Uterus (tissue), 4 donors: ENCODE results near the gene ZC3H7B. TPM values are rescaled to one million over a fixed set of nuclear protein-coding genes. Genes with fewer than 3 reads are reported as not detected.

Source experiments
- DNase-seq, 2 donors: peaks; one replicate each; pipeline ENCODE4 v3.0.0-alpha.2; 2019 to 2020
- H3K27ac ChIP-seq, 2 donors: fragments of 200-600 bp; sonication (generic); 1 replicate in 1 of 2; 2 replicates in 1 of 2; pipeline ENCODE4 v1.5.1; 2016 to 2018
- H3K27me3 ChIP-seq, 2 donors: fragments of 200-600 bp; sonication (generic); one replicate each; pipeline ENCODE4 v1.5.1; 2018 to 2019; ENCODE audit warnings: control low read depth in 1 of 2
- H3K36me3 ChIP-seq, 2 donors: fragments of 200-600 bp; sonication (generic); one replicate each; pipeline ENCODE4 v1.5.1; 2019; ENCODE audit warnings: control low read depth in 1 of 2
- H3K4me1 ChIP-seq, 2 donors: fragments of 200-600 bp; sonication (generic); one replicate each; pipeline ENCODE4 v1.5.1; 2018 to 2019; ENCODE audit warnings: control low read depth in 1 of 2
- H3K4me3 ChIP-seq, 2 donors: fragments of 200-600 bp; sonication (generic); 1 replicate in 1 of 2; 2 replicates in 1 of 2; pipeline ENCODE4 v1.5.1; 2018 to 2019; ENCODE audit warnings: mild to moderate bottlenecking in 1 of 2
- H3K9me3 ChIP-seq, 2 donors: fragments of 200-600 bp; sonication (generic); one replicate each; pipeline ENCODE4 v1.5.1; 2019; ENCODE audit warnings: control low read depth in 1 of 2
- POLR2A ChIP-seq, 2 donors: fragments of 450-650 bp; IDR thresholded peaks; one replicate each; pipeline ENCODE4 v1.6.1; 2016; ENCODE audit warnings: antibody characterized with exemption in 2 of 2, mild to moderate bottlenecking in 1 of 2, moderate library complexity in 1 of 2
- intact Hi-C: fragments of 100-400 bp; cut with DNase I; formaldehyde crosslinking; loops from one replicate; pipeline ENCODE4 v1.15.1; 2023; ENCODE audit warnings: low total_unique reads
- total RNA-seq, 4 donors: library from RNA; depleted of rRNA in 3 of 4; stranded (reverse); fragments of >200 nt in 3 of 4; gene quantifications; one replicate each; pipeline versions ENCODE4 v1.1.0 to v1.2.4, GENCODE V29; 2014 to 2023
- TF ChIP-seq, protein P1 (sequence below), 4 experiments: fragments of 200-600 bp in 2 of 4; fragments of 450-650 bp in 2 of 4; sonication (generic) in 2 of 4; IDR thresholded peaks; one replicate each; pipeline ENCODE4 v1.5.1; 2016 to 2019; ENCODE audit warnings: antibody characterized with exemption in 4 of 4, mild to moderate bottlenecking in 2 of 4, moderate library complexity in 1 of 4
- donor health status: DM: yes; HTN: yes; CAD: no.

Gene ZC3H7B
- total RNA-seq, 4 donors from 2014 or later: 14.1 to 74.1 (median 28.2) TPM

GRCh38 chr22:41357191-41357590, 55.9 kb downstream of the ZC3H7B start:
- Histone ChIP-seq H3K4me1 (no peaks in the 10 kb centered on the region), H3K27me3 (no peaks in the 10 kb centered on the region), H3K27ac (no peak overlapping the region), H3K4me3 (no peak overlapping the region), H3K9me3 (no peaks in the 10 kb centered on the region), H3K36me3 (no peaks in the 10 kb centered on the region)
- intact Hi-C loops: no loop called here
- no peak for TF ChIP-seq POLR2A (IDR thresholded peaks at IDR 0.05)
- TF ChIP-seq, protein P1, sequence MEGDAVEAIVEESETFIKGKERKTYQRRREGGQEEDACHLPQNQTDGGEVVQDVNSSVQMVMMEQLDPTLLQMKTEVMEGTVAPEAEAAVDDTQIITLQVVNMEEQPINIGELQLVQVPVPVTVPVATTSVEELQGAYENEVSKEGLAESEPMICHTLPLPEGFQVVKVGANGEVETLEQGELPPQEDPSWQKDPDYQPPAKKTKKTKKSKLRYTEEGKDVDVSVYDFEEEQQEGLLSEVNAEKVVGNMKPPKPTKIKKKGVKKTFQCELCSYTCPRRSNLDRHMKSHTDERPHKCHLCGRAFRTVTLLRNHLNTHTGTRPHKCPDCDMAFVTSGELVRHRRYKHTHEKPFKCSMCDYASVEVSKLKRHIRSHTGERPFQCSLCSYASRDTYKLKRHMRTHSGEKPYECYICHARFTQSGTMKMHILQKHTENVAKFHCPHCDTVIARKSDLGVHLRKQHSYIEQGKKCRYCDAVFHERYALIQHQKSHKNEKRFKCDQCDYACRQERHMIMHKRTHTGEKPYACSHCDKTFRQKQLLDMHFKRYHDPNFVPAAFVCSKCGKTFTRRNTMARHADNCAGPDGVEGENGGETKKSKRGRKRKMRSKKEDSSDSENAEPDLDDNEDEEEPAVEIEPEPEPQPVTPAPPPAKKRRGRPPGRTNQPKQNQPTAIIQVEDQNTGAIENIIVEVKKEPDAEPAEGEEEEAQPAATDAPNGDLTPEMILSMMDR (IDR thresholded peaks at IDR 0.05): no peak
- no peak for DNase-seq

DNA sequence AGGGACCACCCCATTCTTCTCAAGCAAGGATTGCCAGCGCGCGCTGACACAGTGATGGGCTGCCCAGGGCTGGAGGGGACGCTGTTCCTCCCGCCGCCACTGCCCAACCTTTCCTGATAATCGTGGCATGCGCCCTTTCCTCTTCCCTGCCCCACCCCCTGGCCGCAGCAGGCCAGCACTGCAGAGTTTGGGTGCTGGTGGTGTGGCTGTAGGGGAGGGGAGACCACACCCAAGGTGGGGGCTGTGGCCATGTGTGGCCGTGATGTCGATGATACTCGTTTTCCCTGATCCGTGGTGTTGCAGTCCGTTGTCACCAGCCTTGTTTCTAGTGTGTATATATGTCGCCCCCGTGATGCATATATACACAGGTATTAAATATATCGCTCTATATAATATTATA, 57.6 kb downstream of the ZC3H7B start:
- Histone ChIP-seq H3K4me3 (no peak overlapping the region), H3K27ac (no peak overlapping the region), H3K27me3 (no peaks in the 10 kb centered on the region), H3K36me3 (no peaks in the 10 kb centered on the region), H3K4me1 (no peaks in the 10 kb centered on the region), H3K9me3 (no peaks in the 10 kb centered on the region)
- no peak for DNase-seq
- TF ChIP-seq, protein P1 (IDR thresholded peaks at IDR 0.05): no peak
- TF ChIP-seq POLR2A (IDR thresholded peaks at IDR 0.05): no peak
- intact Hi-C loops: no loop called here

GRCh38 chr22:41359376-41359775, 58.1 kb downstream of the ZC3H7B start:
- DNase-seq: no peak
- TF ChIP-seq POLR2A (IDR thresholded peaks at IDR 0.05): no peak
- TF ChIP-seq, protein P1 (IDR thresholded peaks at IDR 0.05): no peak
- Histone ChIP-seq H3K9me3 (no peaks in the 10 kb centered on the region), H3K27ac (no peak overlapping the region), H3K4me1 (no peaks in the 10 kb centered on the region), H3K27me3 (no peaks in the 10 kb centered on the region), H3K4me3 (no peak overlapping the region), H3K36me3 (no peaks in the 10 kb centered on the region)
- intact Hi-C loops: no loop called here

DNA sequence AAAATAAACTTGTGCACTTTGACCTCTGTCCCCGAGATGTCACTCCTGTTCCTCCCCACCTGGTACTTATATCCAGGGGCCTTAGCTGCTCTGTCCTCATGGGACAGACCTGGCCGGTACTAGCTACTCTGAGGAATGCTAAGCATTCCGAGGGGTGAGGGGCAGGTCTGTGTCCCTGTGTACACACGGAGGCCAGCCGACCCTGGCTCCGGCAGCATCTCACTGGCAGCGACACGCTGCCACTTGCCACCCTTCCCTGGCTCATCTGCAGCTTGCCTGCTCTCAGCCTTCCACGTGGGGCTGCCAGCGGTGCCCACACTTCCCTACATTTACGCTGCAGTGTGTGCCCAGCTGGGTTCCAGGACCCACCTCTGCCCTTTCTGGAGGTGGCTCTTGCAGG, 58.8 kb downstream of the ZC3H7B start:
- no peak overlapping the region for H3K27ac ChIP-seq
- no peak overlapping the region for H3K4me3 ChIP-seq
- H3K36me3 ChIP-seq: no peaks in the 10 kb centered on the region
- no peaks in the 10 kb centered on the region for H3K27me3 ChIP-seq
- intact Hi-C loops: no loop called here
- TF ChIP-seq, protein P1 (IDR thresholded peaks at IDR 0.05): no peak
- TF ChIP-seq POLR2A (IDR thresholded peaks at IDR 0.05): no peak
- no peaks in the 10 kb centered on the region for H3K9me3 ChIP-seq
- no peak for DNase-seq
- H3K4me1 ChIP-seq: no peaks in the 10 kb centered on the region

- no peak overlapping the region for H3K27ac ChIP-seq
- intact Hi-C loops: no loop called here
- H3K4me3 ChIP-seq: no peak overlapping the region
- TF ChIP-seq, protein P1 (IDR thresholded peaks at IDR 0.05): no peak
- no peak for TF ChIP-seq POLR2A (IDR thresholded peaks at IDR 0.05)
- no peaks in the 10 kb centered on the region for H3K27me3 ChIP-seq
- DNase-seq: no peak
- no peaks in the 10 kb centered on the region for H3K36me3 ChIP-seq
- H3K4me1 ChIP-seq: peaks cover 0 to 2% of the 10 kb centered on the region in 2 donors
- H3K9me3 ChIP-seq: no peaks in the 10 kb centered on the region
Measured at GRCh38 chr22:41361716-41362310, 60.5 kb downstream of the ZC3H7B start.
